Measurements from ENCODE around the gene MRPL2.

GRCh38 chr6:43088654-43089056, 29.4 kb upstream of the MRPL2 start:
- TF ChIP-seq CTCF (IDR thresholded peaks at IDR 0.05), result no peak
- no peak for TF ChIP-seq EP300 (IDR thresholded peaks at IDR 0.05)
- TF ChIP-seq POLR2A (IDR thresholded peaks at IDR 0.05; ENCODE audit: low read depth), result no peak

Data from esophagus muscularis mucosa (tissue), 4 donors.